ENCODE data around the gene DTNBP1.

GRCh38 chr6:15549371-15549770, 113.5 kb downstream of the DTNBP1 start:
- TF ChIP-seq CTCF (conservative IDR thresholded peaks at IDR 0.05; ENCODE audit: low read depth, low read length) (no peak), EZH2 (IDR thresholded peaks at IDR 0.05; ENCODE audit: borderline replicate concordance, low read depth, low read length, poor library complexity, severe bottlenecking) (no peak)

Measured in A673 (cell line).